HG03521 (cell line): ENCODE results near the gene ANO2.
"Not testable (repeated sequence)": the region's sequence is repeated elsewhere in the genome, so short reads cannot be mapped to it uniquely, and the experiment has no call there.

Experiments
- ATAC-seq: cut with Tn5 transposase; IDR thresholded peaks from one replicate; pipeline ENCODE4 v1.9.1; 2021; ENCODE audit warnings: mild to moderate bottlenecking, moderate library complexity; ENCODE audit not compliant: unreplicated experiment

The ANO2 gene

GRCh38 chr12:5689773-5690172 lies 255.3 kb downstream of the ANO2 start:
- ATAC-seq, result no peak

GRCh38 chr12:5688226-5688625 lies 256.8 kb downstream of the ANO2 start:
- ATAC-seq, result no peak

GRCh38 chr12:5685935-5686334 lies 259.1 kb downstream of the ANO2 start:
- ATAC-seq, result no peak

- no peak for ATAC-seq
Observed at GRCh38 chr12:5684989-5685388, 260.1 kb downstream of the ANO2 start.

GRCh38 chr12:5682581-5682980 lies 262.5 kb downstream of the ANO2 start:
- ATAC-seq, result no peak

GRCh38 chr12:5678176-5678575 lies 266.9 kb downstream of the ANO2 start:
- no peak for ATAC-seq

- not testable (repeated sequence) for ATAC-seq
Observed at GRCh38 chr12:5669624-5670023, 275.4 kb downstream of the ANO2 start.

GRCh38 chr12:5665615-5666014 lies 279.4 kb downstream of the ANO2 start:
- ATAC-seq, result no peak

- no peak for ATAC-seq
Observed at GRCh38 chr12:5661811-5662210, 283.2 kb downstream of the ANO2 start.

- no peak for ATAC-seq
Observed at GRCh38 chr12:5660238-5660637, 284.8 kb downstream of the ANO2 start.

- ATAC-seq, result not testable (repeated sequence)
Observed at GRCh38 chr12:5658339-5658941, 286.6 kb downstream of the ANO2 start.

GRCh38 chr12:5656836-5657235 lies 288.2 kb downstream of the ANO2 start:
- ATAC-seq, result no peak

GRCh38 chr12:5655120-5655519 lies 289.9 kb downstream of the ANO2 start:
- no peak for ATAC-seq

GRCh38 chr12:5654019-5654418 lies 291.0 kb downstream of the ANO2 start:
- no peak for ATAC-seq

GRCh38 chr12:5650829-5651461 lies 294.1 kb downstream of the ANO2 start:
- no peak for ATAC-seq

GRCh38 chr12:5650281-5650680 lies 294.8 kb downstream of the ANO2 start:
- no peak for ATAC-seq

GRCh38 chr12:5648692-5649359 lies 296.2 kb downstream of the ANO2 start:
- ATAC-seq, result no peak

- no peak for ATAC-seq
Observed at GRCh38 chr12:5643266-5643665, 301.8 kb downstream of the ANO2 start.

- no peak for ATAC-seq
Observed at GRCh38 chr12:5637698-5638097, 307.4 kb downstream of the ANO2 start.

- ATAC-seq, result no peak
Observed at GRCh38 chr12:5636907-5637306, 308.2 kb downstream of the ANO2 start.

- no peak for ATAC-seq
Observed at GRCh38 chr12:5633106-5633505, 312.0 kb downstream of the ANO2 start.

GRCh38 chr12:5632453-5632852 lies 312.6 kb downstream of the ANO2 start:
- no peak for ATAC-seq
